SJCRH30 (cell line): ENCODE results near the gene CASP8AP2. TPM values are rescaled to one million over a fixed set of nuclear protein-coding genes. Genes with fewer than 3 reads are reported as not detected.
"Not testable (repeated sequence)": the region's sequence is repeated elsewhere in the genome, so short reads cannot be mapped to it uniquely, and the experiment has no call there.

Experiments
- DNase-seq, 2 experiments: peaks; one replicate each; pipeline ENCODE4 v3.0.0-alpha.2; 2015 to 2020
- H3K27ac ChIP-seq: fragments of 250-450 bp; sonication (Bioruptor Pico); 2 replicates; pipeline ENCODE4 v1.5.1; 2020; ENCODE audit warnings: mild to moderate bottlenecking, moderate library complexity
- H3K27me3 ChIP-seq: fragments of 250-450 bp; sonication (Bioruptor Pico); 2 replicates; pipeline ENCODE4 v1.5.1; 2020; ENCODE audit warnings: mild to moderate bottlenecking, moderate library complexity
- H3K36me3 ChIP-seq: fragments of 250-450 bp; sonication (Bioruptor Pico); 2 replicates; pipeline ENCODE4 v1.5.1; 2020; ENCODE audit warnings: mild to moderate bottlenecking, moderate library complexity
- H3K4me1 ChIP-seq: fragments of 250-450 bp; sonication (Bioruptor Pico); 2 replicates; pipeline ENCODE4 v1.5.1; 2020; ENCODE audit warnings: mild to moderate bottlenecking, moderate library complexity
- H3K4me3 ChIP-seq: fragments of 250-450 bp; sonication (Bioruptor Pico); 2 replicates; pipeline ENCODE4 v1.5.1; 2020; ENCODE audit warnings: mild to moderate bottlenecking, moderate library complexity
- H3K9me3 ChIP-seq: fragments of 250-450 bp; sonication (Bioruptor Pico); replicated peaks from 2 replicates; pipeline ENCODE4 v1.5.1; 2020; ENCODE audit warnings: mild to moderate bottlenecking, moderate library complexity
- total RNA-seq: library from RNA; depleted of rRNA; stranded (reverse); fragments of >200 nt; shearing (Covaris generic); gene quantifications from 2 replicates; pipeline ENCODE4 v1.2.3, GENCODE V29; 2014; rRNA removed

The CASP8AP2 gene
- total RNA-seq, 1 experiment from 2014 or later: 34.0 TPM

DNA sequence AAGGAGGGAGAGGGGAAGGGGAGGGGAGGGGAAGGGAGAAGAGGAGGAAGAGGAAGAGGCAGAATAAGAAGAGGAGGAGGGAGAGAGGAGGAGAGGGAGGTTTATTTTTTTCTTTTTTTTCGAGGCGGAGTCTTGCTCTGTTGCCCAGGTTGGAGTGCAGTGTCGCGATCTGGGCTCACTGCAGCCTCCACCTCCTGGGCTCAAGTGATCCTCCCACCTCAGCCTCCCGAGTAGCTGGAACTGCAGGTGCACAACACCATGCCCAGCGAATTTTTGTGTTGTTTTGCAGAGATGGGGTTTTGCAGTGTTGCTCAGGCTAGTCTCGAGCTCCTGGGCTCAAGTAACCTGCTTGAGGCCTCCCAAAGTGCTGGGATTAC is 58.4 kb downstream of the CASP8AP2 start:
- no peaks in the 10 kb centered on the region for H3K36me3 ChIP-seq
- DNase-seq: no peak
- no peak overlapping the region for H3K27ac ChIP-seq
- peaks cover 3% of the 10 kb centered on the region; the same call in 1 of the 2 replicates for H3K27me3 ChIP-seq
- H3K4me1 ChIP-seq: no peaks in the 10 kb centered on the region
- no peak overlapping the region for H3K4me3 ChIP-seq
- H3K9me3 ChIP-seq: no peaks in the 10 kb centered on the region

DNA sequence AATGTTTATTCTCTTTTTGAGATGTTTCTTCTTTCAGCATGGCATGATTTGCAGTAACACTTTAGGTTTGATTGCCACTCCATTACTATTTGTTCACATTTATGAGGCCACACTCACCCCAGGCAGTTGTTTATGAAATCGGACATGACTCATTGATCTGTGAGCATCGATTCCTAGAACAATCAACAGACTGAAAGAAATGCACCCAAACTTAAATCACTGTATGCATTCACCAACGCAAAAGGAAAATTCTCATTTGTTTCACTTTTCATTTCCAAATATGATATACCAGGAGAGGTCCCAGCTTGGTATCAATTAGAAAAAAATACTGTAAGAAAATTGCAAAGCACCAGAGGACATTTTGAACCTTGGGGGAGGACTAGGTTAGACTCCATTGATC is 59.2 kb downstream of the CASP8AP2 start:
- H3K4me3 ChIP-seq: no peak overlapping the region
- no peaks in the 10 kb centered on the region for H3K9me3 ChIP-seq
- H3K4me1 ChIP-seq: no peaks in the 10 kb centered on the region
- no peak overlapping the region for H3K27ac ChIP-seq
- DNase-seq: no peak
- no peaks in the 10 kb centered on the region for H3K36me3 ChIP-seq
- H3K27me3 ChIP-seq: peaks cover 3% of the 10 kb centered on the region; the same call in 1 of the 2 replicates

DNA sequence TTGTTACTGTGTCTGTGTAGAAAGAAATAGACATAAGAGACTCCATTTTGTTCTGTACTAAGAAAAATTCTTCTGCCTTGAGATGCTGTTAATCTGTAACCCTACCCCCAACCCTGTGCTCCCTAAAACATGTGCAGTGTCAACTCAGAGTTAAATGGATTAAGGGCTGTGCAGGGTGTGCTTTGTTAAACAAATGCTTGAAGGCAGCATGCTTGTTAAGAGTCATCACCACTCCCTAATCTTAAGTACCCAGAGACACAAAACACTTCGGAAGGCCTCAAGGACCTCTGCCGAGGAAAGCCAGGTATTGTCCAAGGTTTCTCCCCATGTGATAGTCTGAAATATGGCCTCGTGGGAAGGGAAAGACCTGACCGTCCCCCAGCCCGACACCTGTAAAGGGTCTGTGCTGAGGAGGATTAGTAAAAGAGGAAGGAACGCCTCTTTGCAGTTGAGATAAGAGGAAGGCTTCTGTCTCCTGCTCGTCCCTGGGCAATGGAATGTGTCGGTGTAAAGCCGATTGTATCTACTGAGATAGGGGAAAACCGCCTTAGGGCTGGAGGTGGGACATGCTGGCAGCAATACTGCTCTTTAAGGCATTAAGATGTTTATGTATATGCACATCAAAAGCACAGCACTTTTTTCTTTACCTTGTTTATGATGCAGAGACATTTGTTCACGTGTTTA is 61.3 kb downstream of the CASP8AP2 start:
- H3K27me3 ChIP-seq, H3K4me3 ChIP-seq, H3K27ac ChIP-seq, H3K36me3 ChIP-seq, H3K4me1 ChIP-seq, DNase-seq, H3K9me3 ChIP-seq: not testable (repeated sequence)

DNA sequence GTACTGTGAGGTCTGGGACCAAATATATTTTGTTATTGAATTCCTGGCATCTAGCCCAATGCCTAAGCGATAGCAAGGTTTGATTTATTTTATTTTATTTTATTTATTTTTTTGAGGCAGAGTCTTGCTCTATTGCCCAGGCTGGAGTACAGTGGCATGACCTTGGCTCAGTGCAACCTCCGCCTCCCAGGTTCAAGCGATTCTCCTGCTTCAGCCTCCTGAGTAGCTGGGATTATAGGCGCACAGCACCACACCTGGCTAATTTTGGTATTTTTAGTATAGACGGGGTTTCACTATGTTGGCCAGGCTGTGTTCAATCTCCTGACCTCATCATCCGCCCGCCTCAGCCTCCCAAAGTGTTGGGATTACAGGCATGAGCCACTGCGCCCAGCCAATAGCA is 62.9 kb downstream of the CASP8AP2 start:
- not testable (repeated sequence) for DNase-seq, H3K36me3 ChIP-seq, H3K4me3 ChIP-seq, H3K4me1 ChIP-seq, H3K9me3 ChIP-seq, H3K27ac ChIP-seq, H3K27me3 ChIP-seq

DNA sequence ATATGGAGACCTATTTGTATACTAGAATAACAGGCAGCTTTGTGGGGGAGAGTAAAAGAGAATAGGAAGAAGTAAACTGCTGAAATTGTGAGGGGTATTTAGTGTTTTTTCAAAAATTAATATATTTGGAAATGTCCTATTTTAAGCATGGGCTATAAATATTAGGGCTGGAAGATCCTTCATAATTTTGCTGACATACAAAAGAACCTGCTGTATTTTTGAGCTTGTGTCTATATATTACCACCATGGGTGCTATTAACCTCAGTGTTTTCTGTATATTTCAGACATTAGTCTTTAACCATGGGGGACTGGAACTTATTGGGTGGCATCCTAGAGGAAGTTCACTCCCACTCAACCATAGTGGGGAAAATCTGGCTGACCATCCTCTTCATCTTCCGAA is 64.5 kb downstream of the CASP8AP2 start, which contains the start of gene GJA10:
GJA10 (plus strand) TSS at position 301 of the 400 bp plus-strand sequence; CDS start at position 301, 0 bp downstream.
- H3K9me3 ChIP-seq: no peaks in the 10 kb centered on the region
- no peaks in the 10 kb centered on the region for H3K4me1 ChIP-seq
- no peak for DNase-seq
- H3K4me3 ChIP-seq: no peak within 1 kb of the TSS
- no peak within 1 kb of the TSS for H3K27ac ChIP-seq
- peaks cover 3% of the 10 kb centered on the region; the same call in 1 of the 2 replicates for H3K27me3 ChIP-seq
- H3K36me3 ChIP-seq: no peaks in the 10 kb centered on the region

DNA sequence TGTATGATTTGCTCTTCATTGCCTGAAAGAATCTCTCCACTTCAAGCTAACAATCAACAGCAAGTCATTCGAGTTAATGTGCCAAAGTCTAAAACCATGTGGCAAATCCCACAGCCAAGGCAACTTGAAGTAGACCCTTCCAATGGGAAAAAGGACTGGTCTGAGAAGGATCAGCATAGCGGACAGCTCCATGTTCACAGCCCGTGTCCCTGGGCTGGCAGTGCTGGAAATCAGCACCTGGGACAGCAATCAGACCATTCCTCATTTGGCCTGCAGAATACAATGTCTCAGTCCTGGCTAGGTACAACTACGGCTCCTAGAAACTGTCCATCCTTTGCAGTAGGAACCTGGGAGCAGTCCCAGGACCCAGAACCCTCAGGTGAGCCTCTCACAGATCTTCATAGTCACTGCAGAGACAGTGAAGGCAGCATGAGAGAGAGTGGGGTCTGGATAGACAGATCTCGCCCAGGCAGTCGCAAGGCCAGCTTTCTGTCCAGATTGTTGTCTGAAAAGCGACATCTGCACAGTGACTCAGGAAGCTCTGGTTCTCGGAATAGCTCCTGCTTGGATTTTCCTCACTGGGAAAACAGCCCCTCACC is 65.7 kb downstream of the CASP8AP2 start:
- Histone ChIP-seq H3K27me3 (peaks cover 3% of the 10 kb centered on the region; the same call in 1 of the 2 replicates), H3K9me3 (no peaks in the 10 kb centered on the region), H3K4me3 (no peak overlapping the region), H3K4me1 (no peaks in the 10 kb centered on the region), H3K36me3 (no peaks in the 10 kb centered on the region), H3K27ac (no peak overlapping the region)
- DNase-seq: peak; percentile 62 to 77

DNA sequence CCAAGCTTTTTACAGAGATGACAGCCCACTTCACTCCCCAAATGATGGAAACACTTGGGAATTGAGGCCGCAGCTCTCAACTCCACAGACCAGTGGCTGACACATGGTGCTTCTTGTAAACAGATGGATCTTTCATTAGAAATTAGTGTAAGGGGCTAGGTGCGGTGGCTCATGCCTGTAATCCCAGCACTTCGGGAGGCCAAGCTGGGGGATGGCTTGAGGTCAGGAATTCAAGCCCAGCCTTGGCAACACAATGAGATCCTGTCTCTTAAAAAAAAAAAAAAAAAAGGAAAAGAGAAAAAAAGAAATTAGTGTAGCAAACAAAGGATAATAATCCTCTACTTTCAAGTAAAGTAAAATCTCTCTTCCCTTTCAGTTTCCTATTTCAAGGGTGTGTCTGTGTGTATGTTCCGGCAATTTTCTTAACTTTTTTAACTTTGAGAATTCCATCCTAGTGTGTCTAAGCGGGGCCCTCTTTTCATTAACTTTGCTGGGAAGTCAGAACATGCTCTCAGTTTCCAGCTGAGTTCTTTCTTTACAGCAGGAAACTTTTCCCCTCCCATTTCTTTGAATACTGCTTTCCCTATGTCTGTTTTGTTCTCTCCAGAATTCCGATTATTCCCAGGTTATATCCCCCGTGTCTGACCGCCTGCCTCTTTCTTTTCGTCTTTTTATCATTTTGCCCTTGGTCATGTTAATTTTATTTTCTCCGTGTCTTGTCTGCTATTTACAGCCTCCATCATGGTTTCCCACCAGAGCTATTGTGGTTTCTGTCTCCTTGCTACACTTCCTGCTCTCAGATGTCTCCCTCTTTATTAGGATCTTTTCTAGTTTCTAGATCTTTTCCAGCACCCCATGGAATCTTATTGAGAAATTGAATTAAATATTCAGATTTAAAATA is 80.6 kb downstream of the CASP8AP2 start:
- not testable (repeated sequence) for H3K4me1 ChIP-seq, H3K27ac ChIP-seq, H3K4me3 ChIP-seq, H3K9me3 ChIP-seq, H3K27me3 ChIP-seq, DNase-seq, H3K36me3 ChIP-seq

DNA sequence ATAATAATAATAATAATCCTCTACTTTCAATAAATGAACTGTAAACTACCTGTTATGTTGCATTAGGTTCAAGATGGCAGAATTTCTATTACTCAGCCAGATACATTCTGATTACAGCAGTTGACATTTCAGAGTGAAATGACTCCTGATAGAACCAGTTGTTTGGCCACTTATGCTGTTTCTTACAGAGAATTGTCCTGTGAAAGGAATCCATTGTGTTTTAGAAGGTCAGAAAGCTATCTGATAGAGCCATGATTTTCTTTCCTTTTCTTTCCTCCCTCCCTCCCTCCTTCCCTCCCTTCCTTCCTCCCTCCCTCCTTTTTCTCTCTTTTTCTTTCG is 81.2 kb downstream of the CASP8AP2 start:
- DNase-seq: no peak
- Histone ChIP-seq H3K36me3 (no peaks in the 10 kb centered on the region), H3K9me3 (no peaks in the 10 kb centered on the region), H3K27me3 (no peaks in the 10 kb centered on the region), H3K4me1 (no peaks in the 10 kb centered on the region), H3K4me3 (no peak overlapping the region), H3K27ac (no peak overlapping the region)

DNA sequence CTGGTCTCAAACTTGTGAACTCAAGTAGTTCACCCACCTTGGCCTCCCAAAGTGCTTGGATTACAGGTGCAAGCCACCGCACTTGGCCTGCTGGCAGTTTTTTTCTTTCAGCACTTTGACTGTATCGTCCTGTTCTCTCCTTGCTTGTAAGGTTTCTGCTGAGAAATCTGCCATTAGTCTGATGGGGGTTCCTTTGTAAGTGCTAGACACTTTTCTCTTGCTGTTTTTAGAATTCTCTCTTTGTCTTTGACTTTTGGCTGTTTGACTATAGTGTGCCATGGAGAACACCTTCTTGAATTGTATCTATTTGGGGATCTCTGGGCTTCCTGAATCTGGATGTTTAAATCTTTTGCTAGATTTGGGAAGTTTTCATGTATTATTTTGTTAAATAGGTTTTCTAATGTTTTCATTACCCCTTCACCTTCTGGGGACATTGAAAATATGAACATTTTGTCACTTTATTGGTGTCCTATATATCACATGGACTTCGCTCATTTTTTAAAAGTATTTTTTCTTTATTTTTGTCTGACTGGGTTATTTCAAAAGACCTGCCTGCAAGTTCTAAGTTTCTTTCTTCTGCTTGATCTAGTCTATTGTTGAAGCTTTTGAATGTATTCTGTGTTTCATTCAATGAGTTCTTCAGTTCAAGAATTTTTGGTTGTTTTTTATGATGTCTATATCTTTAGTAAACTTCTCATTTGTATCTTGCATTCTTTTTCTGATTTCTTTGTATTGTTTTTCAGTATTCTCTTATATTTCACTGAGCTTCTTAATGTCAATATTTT is 86.6 kb downstream of the CASP8AP2 start:
- Histone ChIP-seq H3K4me1 (no peaks in the 10 kb centered on the region), H3K36me3 (no peaks in the 10 kb centered on the region), H3K27me3 (no peaks in the 10 kb centered on the region), H3K27ac (no peak overlapping the region), H3K9me3 (no peaks in the 10 kb centered on the region), H3K4me3 (no peak overlapping the region)
- DNase-seq: no peak

DNA sequence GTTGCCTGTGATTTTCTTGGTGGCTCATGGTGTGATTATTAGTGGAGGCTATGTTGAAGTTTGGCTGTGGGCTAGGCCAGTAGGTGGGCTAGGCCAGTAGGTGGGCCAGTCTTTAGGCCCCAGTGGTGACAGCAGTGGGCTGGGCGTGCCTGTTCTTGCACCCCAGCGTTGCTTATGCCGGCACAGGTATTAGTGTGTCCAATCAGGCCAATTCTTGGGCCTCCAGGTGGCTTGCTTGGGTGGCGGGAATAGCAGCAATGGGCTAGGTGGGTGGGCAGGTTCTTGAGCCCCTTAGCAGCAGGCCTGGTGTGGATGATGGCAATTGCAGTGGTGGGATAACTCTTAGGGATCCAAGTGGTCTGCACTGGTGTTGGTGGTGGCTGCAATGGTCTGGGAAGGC is 87.5 kb downstream of the CASP8AP2 start:
- H3K36me3 ChIP-seq: no peaks in the 10 kb centered on the region
- DNase-seq: no peak
- H3K4me1 ChIP-seq: no peaks in the 10 kb centered on the region
- H3K9me3 ChIP-seq: no peaks in the 10 kb centered on the region
- no peaks in the 10 kb centered on the region for H3K27me3 ChIP-seq
- no peak overlapping the region for H3K27ac ChIP-seq
- H3K4me3 ChIP-seq: no peak overlapping the region

DNA sequence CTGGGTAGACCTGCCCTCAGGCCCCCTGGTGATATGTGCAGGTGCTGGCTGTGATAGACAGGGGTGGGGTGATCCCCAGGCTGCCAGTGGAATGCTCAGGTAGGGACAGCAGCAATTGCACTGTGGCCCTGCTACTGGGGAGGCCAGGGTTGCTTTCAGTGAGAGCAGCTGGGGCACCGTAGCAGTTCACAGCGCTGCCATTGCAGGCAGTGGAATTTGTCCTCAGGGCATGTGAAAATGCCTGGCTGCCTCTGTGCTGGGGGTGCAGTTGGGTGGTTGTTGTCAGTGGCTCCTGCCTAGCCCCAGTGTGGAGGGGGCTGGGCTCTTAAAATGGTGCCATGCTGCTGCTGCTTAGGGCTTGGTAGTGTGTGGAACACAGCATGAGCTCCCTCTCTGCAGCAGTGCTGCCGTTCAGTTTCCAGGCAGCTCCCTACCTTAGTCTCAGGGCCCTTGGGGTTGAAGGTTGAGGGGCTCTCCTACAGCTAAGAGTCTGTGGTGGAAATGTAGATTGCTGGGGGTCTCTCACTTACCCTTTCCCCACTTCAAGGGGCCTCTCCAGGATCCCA is 88.2 kb downstream of the CASP8AP2 start:
- Histone ChIP-seq H3K4me1 (no peaks in the 10 kb centered on the region), H3K4me3 (no peak overlapping the region), H3K36me3 (no peaks in the 10 kb centered on the region), H3K27me3 (no peaks in the 10 kb centered on the region), H3K27ac (no peak overlapping the region), H3K9me3 (no peaks in the 10 kb centered on the region)
- no peak for DNase-seq

Other genes starting within 250 kb of the CASP8AP2 start
- gene LYRM2, start 191.1 kb upstream of the CASP8AP2 start, total RNA-seq: 32.1 and 33.3 TPM in 2 replicates
- 44.8 and 48.6 TPM in 2 replicates for gene MDN1, start 10.1 kb upstream of the CASP8AP2 start, total RNA-seq
- not detected in 2 replicates for gene GJA10, start 64.6 kb downstream of the CASP8AP2 start, total RNA-seq